GM21423 (cell line): ENCODE data around the gene RAP1GDS1.
"Not testable (repeated sequence)": the region's sequence is repeated elsewhere in the genome, so short reads cannot be mapped to it uniquely, and the experiment has no call there.

Source experiments
- ATAC-seq: cut with Tn5 transposase; IDR thresholded peaks from one replicate; pipeline ENCODE4 v1.9.1; 2021; ENCODE audit warnings: mild to moderate bottlenecking, moderate library complexity; ENCODE audit not compliant: unreplicated experiment

RAP1GDS1 gene

DNA sequence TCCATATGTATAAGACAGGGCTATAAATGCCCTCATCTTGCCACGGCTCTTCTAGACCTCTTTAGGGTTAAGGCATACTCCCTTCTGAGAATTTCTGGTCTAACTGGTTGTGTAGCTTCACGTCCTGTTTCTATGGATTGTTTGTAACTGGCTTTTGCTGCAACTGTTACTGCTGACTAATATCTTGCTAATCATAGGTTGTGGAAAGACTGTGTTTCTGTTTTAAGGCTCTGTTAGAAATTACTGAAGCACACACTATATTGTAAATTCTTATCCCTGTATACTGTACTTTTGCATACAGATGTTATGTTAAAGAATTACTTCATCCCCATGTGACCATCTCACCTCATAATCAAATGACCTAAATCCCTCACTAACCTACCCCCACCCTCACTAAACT lies 218.4 kb downstream of the RAP1GDS1 start:
- ATAC-seq, result not testable (repeated sequence)

DNA sequence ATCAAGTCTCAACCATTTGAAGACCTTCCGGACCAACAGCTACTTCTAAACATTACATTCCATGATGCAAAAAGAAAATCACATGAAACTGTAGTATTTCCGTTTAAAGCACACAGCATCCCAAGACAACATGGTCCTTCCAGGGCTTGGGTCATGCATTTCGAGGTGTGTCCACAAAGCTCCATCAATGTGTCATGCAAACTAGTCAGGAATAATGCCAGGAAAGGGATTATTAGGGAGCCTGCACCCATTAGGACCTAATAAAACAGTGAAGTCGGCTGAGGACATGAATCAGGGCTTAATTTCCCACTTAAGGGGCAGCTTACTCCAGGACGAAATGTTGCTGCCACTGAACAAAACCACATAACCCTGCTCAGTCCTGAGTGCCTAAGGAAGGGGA lies 219.4 kb downstream of the RAP1GDS1 start:
- no peak for ATAC-seq

DNA sequence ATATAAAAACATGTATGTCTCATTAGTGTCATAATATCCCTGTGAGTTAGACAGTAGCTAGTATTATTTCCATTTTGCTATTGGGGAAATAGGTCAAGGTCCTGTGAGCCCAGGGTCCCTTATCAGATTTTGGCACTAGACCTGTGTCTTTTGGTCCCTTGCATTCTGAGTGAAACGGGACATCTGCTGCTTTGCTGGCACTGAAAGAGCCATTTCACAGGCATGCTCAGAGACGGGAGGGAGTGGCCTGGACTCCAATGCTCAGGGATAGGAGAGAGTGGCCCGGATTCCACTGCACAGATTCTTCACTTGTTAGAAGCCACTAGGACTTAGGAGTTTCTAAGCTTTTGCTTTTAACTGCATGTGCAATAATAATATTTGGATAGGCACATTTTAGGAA lies 220.0 kb downstream of the RAP1GDS1 start:
- no peak for ATAC-seq

DNA sequence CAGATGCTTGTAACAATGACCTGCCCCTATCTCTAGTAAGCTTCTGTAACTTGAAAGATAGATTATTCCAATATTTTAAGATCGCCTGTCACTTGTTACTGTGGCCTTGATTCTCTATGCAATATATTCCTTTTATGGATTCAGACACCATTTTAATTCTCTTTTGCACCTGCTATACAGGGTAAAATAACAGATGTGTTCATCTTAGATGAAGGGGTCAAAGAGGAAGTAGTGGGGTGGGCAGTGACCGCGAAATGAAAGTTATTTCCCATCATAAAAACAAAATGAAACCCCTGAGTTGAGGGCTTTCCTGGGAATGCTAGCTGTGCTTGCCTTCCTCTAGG lies 221.3 kb downstream of the RAP1GDS1 start:
- ATAC-seq, result peak; percentile 22

DNA sequence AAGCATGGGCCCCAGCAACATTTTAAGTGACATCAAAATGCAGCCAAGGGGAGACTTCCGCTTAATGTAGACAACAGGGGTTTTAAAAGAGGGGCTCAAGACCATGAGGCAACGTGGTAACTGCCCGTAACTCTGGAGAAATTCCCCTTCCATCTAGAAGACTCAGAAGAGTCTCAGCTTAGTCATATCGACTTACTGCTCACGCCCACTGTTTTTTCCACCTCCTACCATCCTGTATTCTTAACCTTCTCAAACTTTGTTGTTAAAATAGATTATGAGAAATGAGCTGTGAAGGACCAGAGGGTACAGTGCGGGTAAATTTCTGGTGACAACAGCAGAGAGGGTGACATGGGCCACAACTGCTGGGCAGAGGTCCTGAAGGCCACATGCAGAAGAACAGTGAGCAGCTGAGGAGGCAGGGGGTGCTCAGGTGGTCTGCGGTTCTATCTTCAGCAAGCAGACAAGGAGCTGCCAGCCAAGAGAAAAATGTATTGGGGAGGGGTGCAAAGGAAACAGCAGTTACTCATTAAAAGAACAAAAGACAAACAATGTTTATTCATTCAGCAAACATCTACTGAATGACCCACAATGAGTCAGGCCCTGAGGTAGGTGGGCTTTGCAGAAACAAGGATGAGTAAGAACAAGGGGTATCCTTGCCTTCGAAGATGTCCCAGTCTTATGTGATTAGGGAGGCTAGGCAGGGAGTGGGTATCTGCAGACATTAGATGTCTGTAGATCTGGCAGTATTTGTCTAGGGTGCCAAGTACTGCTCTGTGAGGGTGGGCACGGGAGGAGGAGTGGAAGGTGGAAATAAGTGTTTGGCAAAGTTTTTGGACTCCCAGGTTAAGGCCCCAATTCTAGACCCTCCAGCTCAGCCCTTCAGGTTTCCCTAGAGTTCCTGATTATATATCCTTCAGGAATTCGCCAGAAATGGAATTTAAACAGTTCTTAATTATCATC lies 221.9 kb downstream of the RAP1GDS1 start:
- peak; percentile 81 for ATAC-seq

DNA sequence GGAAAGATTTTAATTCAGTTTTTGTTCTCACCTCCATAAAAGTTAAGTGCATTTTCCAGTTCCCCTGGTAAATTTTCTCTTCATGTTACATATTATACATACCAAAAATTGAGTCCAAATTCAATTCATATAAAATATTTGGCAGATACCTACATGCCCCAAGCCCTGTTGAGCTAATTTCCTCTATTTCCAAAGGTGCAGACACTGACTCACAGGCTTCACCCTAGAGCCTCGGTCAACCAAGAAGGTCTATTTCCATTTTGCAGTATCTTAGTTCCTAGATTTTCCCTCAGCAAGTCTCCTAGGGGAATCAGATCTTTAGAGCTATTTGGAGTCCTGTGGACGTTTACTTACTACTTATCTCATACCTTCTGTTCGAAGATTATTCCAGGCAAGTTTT lies 222.8 kb downstream of the RAP1GDS1 start:
- ATAC-seq, result no peak

DNA sequence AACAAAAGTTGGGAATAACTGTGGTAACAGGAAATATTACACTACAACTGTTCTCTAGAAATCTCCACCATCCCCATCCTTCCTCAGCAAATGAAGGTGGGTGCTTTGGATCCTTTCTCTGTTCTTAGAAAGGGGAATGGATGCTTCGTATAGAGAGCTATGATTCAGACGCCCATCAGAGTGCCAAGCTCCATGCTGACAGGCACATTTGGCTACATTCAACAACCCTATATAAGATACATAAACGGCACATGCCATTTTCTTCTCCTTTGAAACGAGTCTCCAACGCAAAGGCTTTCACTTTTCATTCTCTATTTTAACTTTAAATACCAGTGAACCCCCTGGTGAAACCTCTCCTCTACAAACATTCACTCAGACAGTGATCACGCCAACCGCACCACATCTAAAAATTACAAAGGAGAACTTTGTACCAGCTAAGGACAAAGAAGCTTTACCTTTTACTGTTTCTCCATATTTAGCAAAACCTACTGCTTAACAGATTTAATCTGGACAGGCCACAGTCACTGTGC lies 224.7 kb downstream of the RAP1GDS1 start:
- ATAC-seq, result no peak

DNA sequence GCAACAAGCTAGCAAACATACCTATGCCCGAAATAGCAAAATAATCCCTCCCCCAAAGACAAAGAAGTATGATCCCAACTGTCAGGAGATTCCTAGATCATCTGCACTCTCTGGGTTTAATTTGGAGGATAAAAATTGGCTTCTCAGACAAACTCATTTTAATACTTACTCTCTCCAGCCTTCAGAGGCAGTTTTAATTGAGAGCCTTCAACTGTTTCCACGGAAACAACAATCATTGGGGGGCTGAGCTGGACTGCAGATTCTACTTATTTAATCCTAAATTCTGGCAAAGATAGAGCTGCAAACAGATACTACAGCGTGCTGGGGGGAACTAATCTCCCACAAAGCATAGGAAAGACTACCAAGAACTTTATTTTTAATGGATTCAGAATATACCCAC lies 229.1 kb downstream of the RAP1GDS1 start:
- no peak for ATAC-seq

DNA sequence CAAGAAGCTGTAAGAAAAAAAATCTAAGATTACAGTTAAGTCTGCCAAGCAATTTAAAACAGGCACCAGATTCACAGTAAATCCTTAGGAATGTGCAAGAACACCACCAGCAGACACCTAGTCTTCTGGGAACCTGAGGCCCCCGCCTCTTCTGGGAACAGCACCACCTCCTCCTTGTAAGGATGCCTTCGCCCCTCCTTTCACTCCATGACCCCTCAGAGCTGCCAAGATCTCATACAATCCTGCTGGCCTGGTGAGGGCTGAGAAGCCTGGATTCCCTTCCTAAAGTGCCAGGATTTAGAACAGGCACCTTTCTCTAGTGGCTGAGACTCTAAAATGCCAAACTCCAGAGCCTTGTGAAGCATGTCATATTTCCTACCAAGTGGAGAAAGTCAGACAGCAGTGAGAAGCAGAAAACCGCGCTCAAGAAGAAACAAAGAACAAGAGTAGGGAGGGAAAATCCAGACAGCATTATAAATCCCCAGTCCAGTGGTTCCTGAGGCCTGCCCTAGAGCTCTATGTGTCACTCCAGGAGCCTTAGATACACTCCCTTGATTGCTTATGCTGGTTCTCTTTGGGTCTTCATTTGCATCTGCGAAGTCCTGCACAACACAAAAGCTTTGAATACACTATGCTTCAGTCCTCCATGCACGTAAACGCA lies 230.8 kb downstream of the RAP1GDS1 start:
- ATAC-seq, result no peak

DNA sequence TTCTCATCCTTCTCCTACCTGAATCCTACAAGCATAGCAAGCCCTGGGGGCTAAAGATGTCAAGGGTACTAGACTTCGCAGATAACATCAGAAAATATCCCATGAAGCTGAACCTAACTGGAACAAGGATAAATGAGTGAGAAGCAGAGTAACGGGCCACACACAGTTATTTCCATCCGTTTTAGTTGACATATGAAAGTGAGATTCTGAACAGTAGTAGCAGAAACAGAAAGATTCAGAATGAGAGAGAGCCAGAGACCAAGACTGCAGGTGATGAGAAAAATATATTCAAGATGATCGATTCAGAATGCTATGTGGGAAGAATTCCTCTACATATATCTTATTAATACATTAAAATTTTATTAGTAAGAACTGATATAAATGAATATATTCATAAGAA lies 232.1 kb downstream of the RAP1GDS1 start:
- ATAC-seq, result peak; percentile 63
